SJSA1 (cell line): ENCODE data around the gene SLC29A4. TPM values are rescaled to one million over a fixed set of nuclear protein-coding genes. Genes with fewer than 3 reads are reported as not detected.
A peak's percentile ranks its signal among the peaks of the same experiment; 100 is the strongest.
"Not testable (repeated sequence)": the region's sequence is repeated elsewhere in the genome, so short reads cannot be mapped to it uniquely, and the experiment has no call there.

Experiments used
- DNase-seq, 2 experiments: peaks; one replicate each; pipeline ENCODE4 v3.0.0-alpha.2; 2015 to 2020; ENCODE audit warnings: low spot score in 2 of 2, low read depth in 1 of 2
- H3K27ac ChIP-seq: fragments of 250-450 bp; sonication (Bioruptor Pico); 2 replicates; pipeline ENCODE4 v1.5.1; 2020; ENCODE audit warnings: mild to moderate bottlenecking, moderate library complexity
- H3K27me3 ChIP-seq: fragments of 250-450 bp; sonication (Bioruptor Pico); replicated peaks from 2 replicates; pipeline ENCODE4 v1.5.1; 2020; ENCODE audit warnings: mild to moderate bottlenecking, moderate library complexity
- H3K36me3 ChIP-seq: fragments of 250-450 bp; sonication (Bioruptor Pico); 2 replicates; pipeline ENCODE4 v1.5.1; 2020; ENCODE audit warnings: mild to moderate bottlenecking
- H3K4me1 ChIP-seq: fragments of 250-450 bp; sonication (Bioruptor Pico); replicated peaks from 2 replicates; pipeline ENCODE4 v1.6.1; 2021; ENCODE audit warnings: mild to moderate bottlenecking
- H3K4me3 ChIP-seq: fragments of 250-450 bp; sonication (Bioruptor Pico); 2 replicates; pipeline ENCODE4 v1.5.1; 2020; ENCODE audit warnings: mild to moderate bottlenecking
- H3K9me3 ChIP-seq: fragments of 250-450 bp; sonication (Bioruptor Pico); replicated peaks from 2 replicates; pipeline ENCODE4 v1.5.1; 2020; ENCODE audit warnings: mild to moderate bottlenecking
- total RNA-seq: library from RNA; depleted of rRNA; stranded (reverse); fragments of >200 nt; shearing (Covaris generic); gene quantifications from 2 replicates; pipeline ENCODE4 v1.2.3, GENCODE V29; 2014

The SLC29A4 gene
- total RNA-seq, 1 experiment from 2014 or later: 8.1 TPM

- H3K9me3 ChIP-seq, DNase-seq, H3K4me1 ChIP-seq, H3K27ac ChIP-seq, H3K27me3 ChIP-seq, H3K36me3 ChIP-seq, H3K4me3 ChIP-seq: not testable (repeated sequence)
Observed at GRCh38 chr7:5281598-5282500, 894 bp upstream of the SLC29A4 start.

- H3K4me1 ChIP-seq: peaks cover 9% of the 10 kb centered on the region
- H3K9me3 ChIP-seq: no peaks in the 10 kb centered on the region
- H3K27ac ChIP-seq: no peak overlapping the region
- H3K4me3 ChIP-seq: no peak overlapping the region; the same call in 1 of the 2 replicates
- no peaks in the 10 kb centered on the region for H3K27me3 ChIP-seq
- no peaks in the 10 kb centered on the region for H3K36me3 ChIP-seq
- no peak for DNase-seq
Observed at GRCh38 chr7:5283421-5284303, 919 bp downstream of the SLC29A4 start.

- H3K36me3 ChIP-seq: no peaks in the 10 kb centered on the region
- no peak overlapping the region for H3K27ac ChIP-seq
- H3K9me3 ChIP-seq: no peaks in the 10 kb centered on the region
- peaks cover 9% of the 10 kb centered on the region for H3K4me1 ChIP-seq
- peak; percentile 75 to 78 for DNase-seq
- no peaks in the 10 kb centered on the region for H3K27me3 ChIP-seq
- no peak overlapping the region for H3K4me3 ChIP-seq
Observed at GRCh38 chr7:5284304-5285281, 1.9 kb downstream of the SLC29A4 start.

GRCh38 chr7:5286933-5287332, 4.2 kb downstream of the SLC29A4 start:
- no peak for DNase-seq
- H3K4me3 ChIP-seq: no peak overlapping the region
- no peaks in the 10 kb centered on the region for H3K27me3 ChIP-seq
- H3K36me3 ChIP-seq: no peaks in the 10 kb centered on the region
- peaks cover 9% of the 10 kb centered on the region for H3K4me1 ChIP-seq
- no peak overlapping the region for H3K27ac ChIP-seq
- H3K9me3 ChIP-seq: no peaks in the 10 kb centered on the region

GRCh38 chr7:5287373-5287772, 4.6 kb downstream of the SLC29A4 start:
- not testable (repeated sequence) for H3K27ac ChIP-seq, H3K9me3 ChIP-seq, H3K4me3 ChIP-seq, H3K4me1 ChIP-seq, H3K27me3 ChIP-seq, DNase-seq, H3K36me3 ChIP-seq

GRCh38 chr7:5287802-5288201, 5.1 kb downstream of the SLC29A4 start:
- Histone ChIP-seq H3K36me3 (no peaks in the 10 kb centered on the region), H3K27ac (no peak overlapping the region), H3K4me1 (peaks cover 9% of the 10 kb centered on the region), H3K4me3 (no peak overlapping the region), H3K27me3 (no peaks in the 10 kb centered on the region), H3K9me3 (no peaks in the 10 kb centered on the region)
- no peak for DNase-seq

GRCh38 chr7:5288560-5288959, 5.8 kb downstream of the SLC29A4 start:
- not testable (repeated sequence) for DNase-seq, H3K4me1 ChIP-seq, H3K27me3 ChIP-seq, H3K36me3 ChIP-seq, H3K9me3 ChIP-seq, H3K27ac ChIP-seq, H3K4me3 ChIP-seq

- Histone ChIP-seq H3K4me3 (no peak overlapping the region), H3K36me3 (no peaks in the 10 kb centered on the region), H3K4me1 (peaks cover 6% of the 10 kb centered on the region), H3K27ac (no peak overlapping the region), H3K9me3 (no peaks in the 10 kb centered on the region), H3K27me3 (no peaks in the 10 kb centered on the region)
- no peak for DNase-seq
Observed at GRCh38 chr7:5289355-5289754, 6.6 kb downstream of the SLC29A4 start.

GRCh38 chr7:5291301-5291700, 8.6 kb downstream of the SLC29A4 start:
- DNase-seq: no peak
- H3K27ac ChIP-seq: no peak overlapping the region
- no peaks in the 10 kb centered on the region for H3K9me3 ChIP-seq
- no peaks in the 10 kb centered on the region for H3K4me1 ChIP-seq
- no peak overlapping the region for H3K4me3 ChIP-seq
- H3K27me3 ChIP-seq: no peaks in the 10 kb centered on the region
- no peaks in the 10 kb centered on the region for H3K36me3 ChIP-seq

GRCh38 chr7:5291711-5292335, 9.1 kb downstream of the SLC29A4 start:
- H3K36me3 ChIP-seq, H3K4me3 ChIP-seq, H3K9me3 ChIP-seq, H3K4me1 ChIP-seq, H3K27ac ChIP-seq, DNase-seq, H3K27me3 ChIP-seq: not testable (repeated sequence)

- no peaks in the 10 kb centered on the region for H3K9me3 ChIP-seq
- H3K27ac ChIP-seq: no peak overlapping the region
- DNase-seq: no peak
- H3K4me3 ChIP-seq: no peak overlapping the region
- no peaks in the 10 kb centered on the region for H3K27me3 ChIP-seq
- no peaks in the 10 kb centered on the region for H3K4me1 ChIP-seq
- H3K36me3 ChIP-seq: no peaks in the 10 kb centered on the region
Observed at GRCh38 chr7:5294169-5294987, 11.6 kb downstream of the SLC29A4 start.
